Erythroblast (primary cell): ENCODE measurements around the gene CHAC2.

ENCODE experiments used
- GATA1 ChIP-seq: IDR thresholded peaks from 2 replicates; pipeline ENCODE4 v1.6.1; 2011; ENCODE audit warnings: low read depth, mild to moderate bottlenecking, control low read depth, low read length, moderate library complexity
- POLR2A ChIP-seq: IDR thresholded peaks from 2 replicates; pipeline ENCODE4 v1.6.1; 2011; ENCODE audit warnings: mild to moderate bottlenecking, low read length

GRCh38 chr2:53782676-53783075 lies 15.1 kb downstream of the CHAC2 start:
- TF ChIP-seq POLR2A (no peak), GATA1 (no peak)
